Fibroblast of skin of left quadriceps (primary cell): ENCODE data around the gene ALDH1A3.
"Not testable (repeated sequence)": the region's sequence is repeated elsewhere in the genome, so short reads cannot be mapped to it uniquely, and the experiment has no call there.

Experiments used
- DNase-seq, 2 experiments: peaks; one replicate each; pipeline ENCODE4 v3.0.0-alpha.2; 2013; ENCODE audit warnings: low read depth in 2 of 2

ALDH1A3 gene

DNA sequence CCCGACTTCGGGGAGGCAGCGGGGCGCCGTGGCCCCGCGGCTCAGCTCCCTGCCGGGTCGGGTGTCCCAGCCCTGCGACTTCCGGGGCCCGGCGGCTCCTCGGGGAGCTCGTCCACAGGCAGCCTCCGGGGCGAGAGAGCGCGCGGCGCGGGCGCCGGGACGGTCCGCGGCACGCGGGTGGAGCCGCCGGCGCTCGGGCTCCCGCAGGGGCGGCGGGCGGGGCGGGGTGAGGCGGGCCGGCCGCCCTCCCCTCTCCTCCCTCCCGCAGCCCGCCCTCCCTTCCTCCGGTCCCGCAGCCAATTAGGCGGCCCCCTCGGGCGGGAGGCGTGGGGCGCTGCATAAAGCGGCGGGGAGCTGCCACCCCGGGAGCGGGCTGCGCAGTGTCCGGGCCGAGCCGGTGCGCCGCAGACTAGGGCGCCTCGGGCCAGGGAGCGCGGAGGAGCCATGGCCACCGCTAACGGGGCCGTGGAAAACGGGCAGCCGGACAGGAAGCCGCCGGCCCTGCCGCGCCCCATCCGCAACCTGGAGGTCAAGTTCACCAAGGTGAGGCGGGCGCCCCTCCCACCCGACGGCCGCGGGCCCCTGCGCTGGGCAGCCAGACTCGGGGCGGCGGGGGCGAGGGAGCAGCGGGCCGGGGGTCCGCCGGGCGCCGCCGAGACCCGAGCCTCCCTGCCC is at the start of gene ALDH1A3:
ALDH1A3 (plus strand) TSS at position 368 of the 675 bp plus-strand sequence; CDS start at position 445, 77 bp downstream.
- peak in 1 of 2 experiments; percentile 13 for DNase-seq

DNA sequence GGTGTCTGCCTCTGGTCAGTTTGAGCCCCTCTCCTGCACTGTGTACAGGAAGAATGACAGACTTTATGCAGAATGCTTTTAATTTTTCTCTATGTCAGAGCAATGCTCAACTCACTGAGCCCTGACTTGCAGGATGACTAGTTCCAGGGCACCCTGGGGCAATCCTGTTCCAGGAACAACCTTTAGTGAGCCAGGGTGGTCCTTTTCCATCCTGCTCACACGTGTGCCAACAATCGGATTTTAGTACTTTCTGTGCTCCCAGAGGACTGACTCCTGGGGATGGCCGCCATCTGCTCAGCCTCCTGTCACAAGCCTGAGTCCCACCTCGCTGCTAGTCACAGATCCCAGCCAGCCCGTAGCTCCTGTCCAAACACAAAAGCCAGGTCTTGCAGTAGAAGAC is 48.2 kb upstream of the ALDH1A3 start:
- no peak for DNase-seq

DNA sequence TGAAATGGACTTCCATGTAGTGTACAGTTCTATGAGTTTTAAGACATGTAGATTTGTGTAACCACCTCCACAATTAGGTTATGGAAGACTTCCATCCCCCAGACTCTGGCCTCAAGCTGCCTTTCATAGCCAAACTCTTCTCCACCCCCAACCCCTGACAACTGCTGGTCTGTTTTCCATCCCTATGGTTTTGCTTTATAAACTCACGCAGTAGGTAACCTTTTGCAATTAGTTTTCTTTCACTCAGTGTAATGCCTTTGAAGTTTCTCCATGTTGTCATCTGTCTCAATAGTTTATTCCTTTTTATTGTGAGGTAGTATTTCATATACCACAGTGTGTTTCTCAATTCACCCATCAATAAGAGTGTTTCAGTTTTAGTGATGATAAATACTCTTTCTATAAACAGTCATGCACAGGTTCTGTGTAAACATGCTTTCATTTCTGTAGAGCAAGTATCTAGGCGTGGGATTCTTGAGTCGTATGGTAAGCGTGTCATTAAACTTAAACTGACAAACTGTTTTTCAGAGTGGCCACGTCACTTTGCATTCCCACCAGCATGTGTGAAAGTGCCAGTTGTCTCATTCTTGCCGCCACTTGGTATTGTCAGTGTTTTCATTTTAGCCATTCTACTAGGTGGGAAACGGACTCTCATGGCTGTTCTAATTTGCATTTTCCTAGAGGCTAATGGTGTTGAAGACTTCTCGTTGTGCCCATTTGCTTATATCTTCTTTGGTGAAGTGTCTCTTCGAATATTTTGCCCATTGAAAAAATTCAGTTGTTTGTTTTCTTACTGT is 47.3 kb upstream of the ALDH1A3 start:
- no peak for DNase-seq

DNA sequence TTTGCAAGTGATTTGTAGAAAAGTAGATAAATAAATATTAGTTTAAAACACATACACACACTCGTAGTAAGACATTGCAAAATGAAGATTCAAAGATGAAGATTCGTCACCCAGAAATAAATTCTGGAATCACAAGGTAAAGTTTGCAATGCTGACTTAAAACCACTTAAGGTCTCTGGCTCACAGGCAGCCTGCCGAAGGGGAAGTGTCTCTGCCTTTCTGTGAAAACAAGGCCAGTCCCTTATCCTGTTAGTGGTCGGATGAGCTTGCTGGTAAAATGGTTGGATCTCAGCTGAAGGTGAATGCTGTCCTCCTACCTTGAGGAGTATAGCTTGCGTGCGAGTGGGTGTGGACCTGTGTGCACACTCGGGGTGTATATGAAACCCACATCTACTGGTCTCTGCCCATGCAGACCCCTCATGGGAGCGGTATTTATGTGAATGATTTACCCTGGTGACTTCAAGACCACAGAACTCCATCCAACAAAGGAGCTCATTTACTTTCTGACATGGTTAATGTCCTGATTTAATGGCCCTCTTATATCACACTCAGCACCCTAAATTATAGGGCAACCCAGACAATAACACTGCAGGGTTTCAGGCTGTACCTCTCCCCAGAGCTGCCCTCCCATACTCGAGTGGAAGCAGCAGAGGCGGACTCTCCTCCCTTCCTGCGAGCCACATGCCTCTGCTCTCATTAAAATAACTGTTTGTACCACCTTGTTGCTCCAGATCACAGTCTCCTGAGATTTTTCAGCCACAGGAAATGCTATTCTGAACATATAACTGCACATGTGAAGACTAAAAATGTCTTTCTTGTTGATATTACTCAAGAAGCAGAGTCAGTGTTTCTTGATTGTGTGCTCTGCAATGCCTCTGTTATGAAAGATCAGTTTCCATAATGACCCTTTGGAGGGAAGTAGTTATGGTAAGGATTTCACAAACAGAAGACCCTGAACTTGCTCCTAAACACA is 45.9 kb upstream of the ALDH1A3 start:
- no peak for DNase-seq

DNA sequence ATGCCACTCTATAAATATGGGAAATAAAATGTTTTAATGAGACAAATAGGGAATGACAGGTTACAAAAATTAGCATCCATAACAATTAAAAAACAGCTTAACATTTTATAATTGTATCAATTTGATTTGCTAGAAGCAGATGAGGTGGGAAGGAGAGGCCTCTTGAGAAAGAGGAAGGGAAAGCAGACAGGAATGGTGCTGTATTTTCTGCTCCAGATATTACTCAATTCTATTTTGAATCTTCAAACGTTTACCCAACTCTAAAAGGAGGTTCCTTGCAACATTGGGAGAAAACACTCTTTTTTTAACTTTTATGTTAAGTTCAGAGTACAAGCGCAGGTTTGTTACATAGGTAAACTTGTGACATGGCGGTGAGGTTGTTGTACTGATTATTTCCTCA is 44.9 kb upstream of the ALDH1A3 start:
- DNase-seq: no peak

DNA sequence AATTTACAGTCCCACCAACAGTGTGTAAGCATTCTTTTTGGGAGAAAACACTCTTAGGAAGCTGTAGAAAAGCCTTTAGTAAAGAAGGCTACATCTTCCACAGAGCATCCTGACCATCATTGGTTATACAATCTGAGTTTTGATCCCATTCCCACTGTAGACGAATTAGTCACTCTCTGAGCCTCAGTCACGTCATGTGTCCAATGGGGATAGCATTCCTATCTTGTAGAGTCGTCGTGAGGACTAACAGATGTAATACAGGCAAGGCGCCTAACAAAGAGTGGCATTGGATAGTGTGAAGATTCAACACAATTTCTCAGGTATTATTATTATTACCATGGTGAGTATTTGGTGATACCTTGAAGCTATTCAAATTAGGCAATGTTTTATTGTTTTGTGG is 44.0 kb upstream of the ALDH1A3 start:
- DNase-seq: peak in 1 of 2 experiments; percentile 3

DNA sequence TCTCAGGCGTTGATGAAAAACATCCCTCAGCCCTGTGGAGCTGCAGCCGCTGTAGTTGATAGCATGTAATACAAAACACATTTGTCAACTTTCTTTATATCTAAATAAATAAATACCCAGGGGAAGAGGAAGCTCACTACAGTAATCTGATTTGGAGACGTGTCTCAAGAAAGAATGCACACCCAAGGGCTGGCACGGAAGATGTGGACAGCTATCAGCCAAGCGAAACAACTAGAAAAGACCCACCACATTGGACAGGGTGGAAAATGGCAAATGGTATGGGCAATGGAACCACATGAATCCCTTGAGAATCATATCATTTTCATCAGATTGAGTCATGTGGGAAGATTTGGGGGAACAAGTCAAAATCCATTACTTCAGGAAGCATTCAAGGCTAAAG is 43.1 kb upstream of the ALDH1A3 start:
- DNase-seq: peak in 1 of 2 experiments; percentile 3

DNA sequence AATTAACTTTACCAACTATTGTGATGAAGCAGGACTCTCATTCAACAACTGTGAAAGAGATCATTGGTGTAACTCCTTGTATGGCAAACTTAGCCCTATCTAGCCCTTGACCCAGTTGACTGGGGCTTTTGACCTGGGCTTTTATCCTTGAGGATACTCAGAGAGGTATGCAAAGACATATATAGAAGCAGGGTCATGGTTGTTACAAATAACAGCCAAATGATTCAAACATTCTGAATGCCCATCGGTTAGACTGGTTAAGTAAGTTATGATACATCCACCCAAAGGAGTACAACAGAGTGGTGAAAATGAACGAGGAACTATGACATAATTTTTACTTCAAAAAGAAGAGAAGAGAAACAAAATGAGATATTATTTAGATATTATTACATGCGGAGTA is 38.2 kb upstream of the ALDH1A3 start:
- DNase-seq: no peak

DNA sequence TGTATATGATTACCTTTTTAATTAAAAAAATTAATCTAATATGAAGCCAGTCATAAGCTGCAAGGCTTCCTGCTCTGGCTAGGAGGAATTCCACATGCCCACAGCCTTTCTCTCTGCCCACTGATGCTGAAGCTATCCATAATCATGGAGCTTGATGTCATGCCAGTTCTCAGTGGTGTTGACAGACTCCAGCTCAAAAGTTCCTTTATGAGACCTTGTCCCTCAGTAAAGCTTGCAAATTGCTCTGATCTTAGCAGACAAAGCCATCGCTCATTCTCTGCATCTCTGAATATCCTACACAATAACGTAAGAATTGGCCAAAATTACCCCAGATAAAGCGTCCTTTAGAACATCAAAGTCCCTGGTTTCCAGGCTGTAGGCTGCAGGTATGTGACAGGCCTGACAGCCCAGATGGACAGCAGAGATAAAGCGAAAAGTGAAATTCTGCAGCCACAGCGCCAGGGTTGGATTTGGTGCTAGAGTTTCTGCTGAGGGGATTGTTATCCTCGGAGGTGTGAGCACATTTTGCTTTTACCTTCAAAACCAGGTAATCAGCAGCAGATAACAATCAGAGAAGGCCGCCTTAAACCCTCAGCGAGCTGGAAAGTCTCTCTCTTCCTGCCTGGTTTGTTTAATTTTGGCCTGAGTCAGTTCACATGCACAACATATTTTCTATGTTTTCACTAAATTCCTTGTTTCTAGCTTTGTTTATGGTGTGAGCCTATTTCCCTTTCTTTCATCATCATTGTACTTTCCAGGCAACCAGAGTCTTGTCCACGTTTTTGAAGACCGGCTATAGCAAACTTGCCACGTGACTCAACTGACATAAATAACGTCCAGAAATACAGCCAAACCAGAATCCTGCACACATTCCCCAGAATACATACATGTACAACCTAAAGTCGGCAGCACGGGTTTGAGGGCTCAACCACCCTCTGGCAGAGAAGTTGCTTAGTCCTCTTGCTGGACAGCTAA is 36.6 kb upstream of the ALDH1A3 start:
- peak; percentile 69 to 77 for DNase-seq

DNA sequence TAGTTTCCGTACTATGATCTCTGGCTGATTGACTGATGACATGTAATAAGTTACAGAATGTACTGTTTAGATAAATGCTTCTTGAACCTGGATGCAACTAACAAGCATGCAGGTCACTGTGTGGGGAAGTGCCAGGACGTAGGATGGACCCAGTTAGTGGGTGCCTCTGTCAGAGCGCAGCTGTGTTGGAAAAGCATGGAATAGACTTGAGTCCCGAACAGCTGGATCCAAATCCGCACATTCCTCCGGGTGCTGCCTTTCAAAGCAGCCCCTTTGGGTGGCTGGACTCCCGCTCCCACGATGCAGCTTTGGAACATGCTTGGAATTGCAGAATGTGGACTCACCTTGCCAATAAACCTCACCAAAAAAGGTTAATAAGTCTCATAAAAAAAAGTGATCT is 35.5 kb upstream of the ALDH1A3 start:
- DNase-seq: no peak

DNA sequence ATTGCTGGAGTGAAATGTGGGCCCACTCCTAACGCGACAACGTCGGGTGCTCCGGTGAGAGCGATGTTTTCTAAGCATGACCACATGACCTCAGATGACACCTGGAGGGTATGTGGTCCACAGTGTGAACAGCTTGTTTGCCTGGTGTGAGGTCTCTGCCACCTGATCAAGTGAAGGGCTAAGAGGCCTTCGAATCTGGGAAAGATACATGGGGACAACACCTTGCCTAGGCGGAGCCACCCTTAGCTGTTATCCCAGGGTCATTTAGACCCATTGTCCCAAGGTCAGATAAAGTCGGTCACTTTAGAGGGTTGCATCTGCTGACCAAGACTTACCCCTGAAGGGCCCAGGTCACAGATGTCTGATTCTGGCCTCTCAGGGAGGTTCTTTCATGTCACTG is 34.9 kb upstream of the ALDH1A3 start:
- no peak for DNase-seq

DNA sequence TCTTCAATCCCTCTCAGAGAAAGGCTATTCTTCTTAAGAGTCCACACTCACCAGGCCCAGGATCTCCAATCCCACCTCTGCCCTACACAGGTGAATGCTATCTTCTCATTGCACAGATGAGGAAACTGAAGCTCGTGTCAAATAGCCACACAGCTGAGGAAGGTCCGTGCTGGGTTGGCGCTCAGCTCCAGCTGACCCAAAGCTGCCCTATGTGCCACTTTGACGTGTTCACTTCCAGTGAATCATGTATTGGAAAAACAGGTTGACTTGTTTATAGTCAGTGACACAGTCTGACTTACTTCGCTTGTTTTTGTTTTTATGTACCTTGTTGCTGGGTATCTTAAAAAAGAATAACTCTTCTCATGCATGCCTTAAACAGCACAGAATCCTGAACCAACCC is 32.4 kb upstream of the ALDH1A3 start:
- no peak for DNase-seq

DNA sequence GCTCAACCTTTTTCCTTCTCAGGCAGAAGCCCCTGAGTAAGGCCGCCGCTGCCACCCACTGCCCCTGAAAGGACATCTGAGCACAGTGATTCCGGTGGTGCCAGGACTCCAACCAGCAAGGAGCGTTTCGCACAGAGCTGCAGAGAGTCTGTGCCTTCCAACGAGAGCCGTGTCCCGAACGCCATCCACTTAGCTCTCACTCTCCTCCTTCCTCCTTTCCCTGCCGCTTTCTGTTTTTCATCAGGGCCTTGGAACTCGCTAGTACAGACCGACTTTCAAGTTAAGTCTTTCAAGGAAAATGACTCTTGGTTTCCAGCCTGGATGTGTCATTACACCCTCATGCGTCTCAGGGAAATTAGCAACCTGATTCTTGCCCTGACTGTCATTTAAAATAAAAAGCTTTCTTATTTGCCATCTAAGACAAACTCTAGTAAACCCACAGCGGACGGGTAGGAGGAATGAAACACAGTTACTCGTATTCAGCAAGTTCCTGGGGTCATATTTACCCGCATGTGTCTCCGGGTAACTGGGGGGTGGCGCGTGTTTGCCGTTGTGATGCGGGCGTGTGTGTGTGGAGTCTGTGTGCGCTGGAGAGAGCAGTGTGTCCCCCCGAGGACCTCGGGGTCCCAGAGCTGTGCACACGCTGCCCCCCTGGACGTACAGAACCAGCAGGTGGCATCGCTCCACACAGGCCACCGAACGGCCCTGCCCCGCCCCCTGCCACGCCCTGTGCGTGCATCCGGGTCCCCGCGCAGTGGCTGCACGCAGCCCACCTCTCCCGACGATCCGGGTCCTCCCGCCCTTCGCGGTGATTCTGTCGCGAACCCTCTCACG is 30.4 kb upstream of the ALDH1A3 start:
- peak in 1 of 2 experiments; percentile 20 for DNase-seq

DNA sequence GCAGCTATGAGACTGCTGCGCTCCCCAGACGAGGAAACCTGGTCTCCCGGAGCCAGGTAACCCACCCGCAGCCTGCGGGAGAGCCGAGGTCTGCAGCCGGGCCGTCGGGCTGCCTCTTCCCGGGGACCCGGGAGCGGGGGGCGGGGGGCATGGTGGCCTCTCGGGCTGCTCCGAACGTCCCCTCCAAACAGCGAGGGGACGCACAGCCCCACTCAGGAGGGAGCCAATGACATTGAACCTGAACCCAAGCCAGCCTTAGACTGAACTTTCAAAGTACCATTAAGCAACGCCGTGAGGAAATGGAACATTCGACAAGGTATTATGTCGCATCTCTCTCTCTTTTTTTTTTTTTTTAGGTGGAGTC is 29.8 kb upstream of the ALDH1A3 start:
- DNase-seq: no peak

DNA sequence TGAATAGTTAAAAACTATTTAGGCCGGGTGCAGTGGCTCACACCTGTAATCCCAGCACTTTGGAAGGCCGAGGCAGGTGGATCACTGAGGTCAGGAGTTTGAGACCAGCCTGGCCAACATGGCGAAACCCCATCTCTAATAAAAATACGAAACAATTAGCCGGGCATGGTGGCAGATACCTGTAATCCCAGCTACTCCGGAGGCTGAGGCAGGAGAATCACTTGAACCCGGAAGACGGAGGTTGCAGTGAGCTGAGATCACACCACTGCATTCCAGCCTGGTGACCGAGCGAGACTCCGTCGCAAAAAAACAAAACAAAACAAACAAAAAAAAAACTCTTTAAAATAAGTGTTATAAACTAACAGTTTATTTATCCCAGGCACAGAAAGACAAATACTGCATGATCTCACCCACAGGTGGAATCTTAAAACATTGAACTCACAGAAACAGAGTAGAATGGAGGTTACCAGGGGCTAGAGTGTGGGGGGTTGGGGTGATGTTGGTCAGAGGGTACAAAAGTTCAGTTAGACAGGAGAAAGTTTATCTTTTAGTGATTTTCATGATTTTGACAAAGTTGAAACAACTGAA is 28.1 kb upstream of the ALDH1A3 start:
- not testable (repeated sequence) for DNase-seq

DNA sequence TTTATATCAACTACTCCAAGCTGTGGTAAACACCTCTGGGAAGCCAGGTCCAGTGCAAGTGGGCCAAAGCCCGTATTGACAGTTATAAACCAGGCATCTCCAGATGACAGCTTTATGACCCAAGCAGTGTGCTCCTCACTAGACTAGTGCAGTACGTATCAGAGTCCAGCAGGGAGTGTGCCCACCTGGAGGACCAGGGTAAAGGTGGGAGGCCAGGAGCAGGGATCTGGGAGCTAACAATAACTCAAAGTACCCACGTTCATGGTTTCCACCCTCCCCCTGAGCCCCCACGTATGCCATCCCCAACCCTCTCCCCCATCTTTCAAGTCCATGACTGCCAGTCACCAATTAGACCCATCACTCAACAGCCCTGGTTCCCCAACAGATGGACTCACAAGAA is 27.0 kb upstream of the ALDH1A3 start:
- no peak for DNase-seq

DNA sequence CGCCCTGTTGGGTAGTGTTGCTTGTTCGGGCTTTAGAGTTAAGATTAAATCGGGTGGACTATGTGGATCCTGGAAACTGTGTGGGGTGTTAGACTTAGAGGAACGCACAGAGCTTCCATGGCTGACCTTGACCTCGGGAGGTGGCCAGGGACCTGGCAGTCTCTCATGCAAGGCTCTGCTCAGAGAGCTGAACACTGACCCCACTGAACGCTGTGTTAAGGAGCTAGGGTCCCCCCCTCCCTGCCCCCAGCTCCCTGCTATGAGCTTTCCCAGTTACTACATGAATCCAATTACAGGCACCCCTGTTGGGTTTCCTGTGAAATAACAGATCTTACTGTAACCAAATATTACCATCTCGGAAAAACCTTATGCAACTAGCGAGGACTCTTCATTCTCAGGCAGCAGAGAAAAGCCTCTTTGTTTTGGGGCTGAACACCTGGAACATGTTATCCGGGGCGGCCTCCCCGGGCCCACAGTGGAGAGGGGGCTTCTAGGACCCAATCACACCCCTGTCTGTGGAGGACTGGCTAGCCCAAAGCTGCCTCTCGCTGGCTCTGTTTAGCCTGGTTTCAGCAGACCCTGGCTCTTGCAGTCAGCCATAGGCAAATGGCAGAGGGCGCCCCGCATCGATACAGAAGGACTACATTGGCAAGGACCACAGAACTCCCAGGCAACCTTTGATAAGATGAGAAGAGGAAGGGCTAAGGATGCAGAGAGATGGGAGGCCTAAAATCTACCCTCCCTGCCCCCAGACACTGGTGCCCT is 25.8 kb upstream of the ALDH1A3 start:
- DNase-seq: no peak

DNA sequence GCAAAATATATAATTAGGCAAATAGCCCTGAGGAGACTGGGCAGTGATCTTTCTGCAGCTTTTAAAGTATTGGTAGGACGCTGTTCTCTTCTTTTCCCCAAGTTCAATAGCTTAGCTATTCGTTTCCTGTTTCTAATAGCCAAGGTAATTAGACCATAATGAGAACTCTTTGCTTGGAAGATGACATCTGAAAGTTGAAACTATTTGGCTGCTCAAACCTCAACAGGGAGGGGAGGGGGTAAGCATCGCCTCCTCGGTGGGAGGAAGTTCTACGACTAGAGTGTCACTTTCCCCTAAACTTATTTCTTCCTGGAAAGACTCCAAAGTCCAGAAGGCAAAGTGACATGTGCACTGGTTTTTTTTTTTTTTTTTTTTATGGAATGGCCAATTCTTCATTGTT is 22.8 kb upstream of the ALDH1A3 start:
- no peak for DNase-seq

DNA sequence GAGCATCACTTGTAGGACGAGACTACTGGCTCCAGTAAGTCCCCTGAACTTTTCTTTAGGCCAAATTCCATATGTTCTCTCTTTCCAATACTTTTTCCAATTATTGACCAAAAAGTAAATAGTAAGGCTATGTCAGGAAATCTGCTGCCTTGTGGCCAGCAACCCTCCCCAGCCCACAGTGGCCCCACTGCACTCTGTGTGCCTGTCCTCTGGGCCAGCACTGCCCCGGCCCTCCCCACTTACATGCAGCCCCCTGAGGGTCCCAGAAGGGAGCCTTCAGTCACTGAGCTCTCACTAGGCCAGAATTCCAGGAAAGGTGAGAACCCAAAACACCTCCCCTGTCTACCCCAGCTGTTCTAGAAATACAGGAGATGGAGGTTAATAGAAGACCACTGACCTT is 21.3 kb upstream of the ALDH1A3 start:
- DNase-seq: no peak
